ENCODE measurements around the gene JMJD6.

GRCh38 chr17:76671123-76671911 lies 55.1 kb downstream of the JMJD6 start:
- TF ChIP-seq GATA2 (IDR thresholded peaks at IDR 0.05; ENCODE audit: low read depth, low read length) (peak; percentile 45; the same call in 1 of the 2 replicates), GATA3 (IDR thresholded peaks at IDR 0.05; ENCODE audit: low read depth, low read length) (no peak)

All from SH-SY5Y (cell line).